T-cell (primary cell): ENCODE measurements around the gene TBC1D25. TPM values are rescaled to one million over a fixed set of nuclear protein-coding genes. Genes with fewer than 3 reads are reported as not detected.

Experiments used
- ATAC-seq, 4 experiments: fragments of 200-7000 bp in 3 of 4; fragments of 150-1000 bp in 1 of 4; cut with Tn5 transposase; replicated peaks in 1 of 4; 1 replicate in 3 of 4; 2 replicates in 1 of 4; pipeline ENCODE4 v1.10.0; 2021; ENCODE audit warnings: moderate library complexity in 3 of 4, mild to moderate bottlenecking in 2 of 4, moderate number of reproducible peaks in 1 of 4
- CTCF ChIA-PET, 2 donors: fragments of 300-600 bp; sonication (Branson Sonifier 250); formaldehyde crosslinking; loops; one replicate each; lab custom pipeline; 2022; ENCODE audit warnings: antibody characterized with exemption in 2 of 2; lab: Charles Lee
- POLR2A ChIA-PET, 2 donors: fragments of 300-600 bp; sonication (Branson Sonifier 250); formaldehyde crosslinking; loops; one replicate each; lab custom pipeline; 2022; ENCODE audit warnings: antibody characterized with exemption in 2 of 2; lab: Charles Lee
- DNase-seq, 35 experiments: peaks; one replicate each; pipeline versions ENCODE4 v3.0.0 to v3.0.0-alpha.2; 2013 to 2023
- H3K27ac ChIP-seq: one replicate; pipeline ENCODE4 v1.5.1; 2013; ENCODE audit warnings: low read length
- H3K27me3 ChIP-seq, 2 experiments: replicated peaks in 1 of 2; 1 replicate in 1 of 2; 2 replicates in 1 of 2; pipeline versions ENCODE4 v1.6.1 to v1.7.0; 2013; ENCODE audit warnings: low read length in 1 of 2, mixed read lengths in 1 of 2; ENCODE audit not compliant: control insufficient read depth in 2 of 2, insufficient read depth in 2 of 2; ENCODE audit errors: extremely low read depth in 1 of 2
- H3K36me3 ChIP-seq, 2 donors: 1 replicate in 1 of 2; 2 replicates in 1 of 2; pipeline versions ENCODE4 v1.6.1 to v1.7.0; 2013; ENCODE audit warnings: low read length in 1 of 2; ENCODE audit not compliant: control insufficient read depth in 2 of 2, insufficient read depth in 1 of 2; ENCODE audit errors: extremely low read depth in 1 of 2
- H3K4me1 ChIP-seq, 2 experiments: 1 replicate in 1 of 2; 2 replicates in 1 of 2; pipeline versions ENCODE4 v1.6.1 to v1.7.0; 2013; ENCODE audit warnings: low read length in 2 of 2, mixed read lengths in 1 of 2; ENCODE audit not compliant: insufficient read depth in 2 of 2, control insufficient read depth in 1 of 2; ENCODE audit errors: extremely low read depth in 1 of 2
- H3K4me3 ChIP-seq, 2 donors: 1 replicate in 1 of 2; 2 replicates in 1 of 2; pipeline versions ENCODE4 v1.5.1 to v1.7.0; 2013; ENCODE audit warnings: mild to moderate bottlenecking in 2 of 2, low read length in 1 of 2, moderate library complexity in 1 of 2; ENCODE audit not compliant: control insufficient read depth in 1 of 2; ENCODE audit errors: extremely low read depth in 1 of 2
- H3K9me3 ChIP-seq: 2 replicates; pipeline ENCODE4 v1.7.0; 2013
- H3K27ac Mint-ChIP-seq, 2 donors: one replicate each; pipeline ENCODE4 v1.8.0; 2020 to 2021; ENCODE audit warnings: mild to moderate bottlenecking in 2 of 2, mixed read lengths in 2 of 2
- H3K27me3 Mint-ChIP-seq, 2 donors: one replicate each; pipeline ENCODE4 v1.8.0; 2021 to 2022; ENCODE audit warnings: mixed read lengths in 2 of 2
- H3K36me3 Mint-ChIP-seq: one replicate; pipeline ENCODE4 v1.8.0; 2021; ENCODE audit warnings: mixed read lengths
- H3K4me1 Mint-ChIP-seq, 3 donors: one replicate each; pipeline ENCODE4 v1.8.0; 2020 to 2022; ENCODE audit warnings: mixed read lengths in 3 of 3, mild to moderate bottlenecking in 1 of 3
- H3K4me3 Mint-ChIP-seq, 3 donors: one replicate each; pipeline ENCODE4 v1.8.0; 2020 to 2022; ENCODE audit warnings: mild to moderate bottlenecking in 3 of 3, mixed read lengths in 3 of 3, moderate library complexity in 3 of 3
- H3K9me3 Mint-ChIP-seq, 3 donors: one replicate each; pipeline ENCODE4 v1.8.0; 2020 to 2022; ENCODE audit warnings: mixed read lengths in 3 of 3
- WGBS: methylation state at CpG from one replicate; pipeline ENCODE4 v1.1.5; 2013; ENCODE audit warnings: missing lambda C conversion rate; ENCODE audit not compliant: insufficient coverage; 5-methylcytosine and 5-hydroxymethylcytosine counted together
- total RNA-seq, 35 experiments: library from RNA in 6 of 35; stranded (reverse) in 6 of 35; fragments of 120-200 nt in 1 of 35; gene quantifications; one replicate each; pipeline versions ENCODE4 v1.2.1 to v1.2.4 and lab custom pipeline; 2013 to 2026

TBC1D25 gene
- total RNA-seq, 5 donors from 2014 or later (not counting 1 experiment from before 2014, with no cell fraction given): 27.0 to 30.6 (median 29.5) TPM

- no peaks in the 10 kb centered on the region for H3K9me3 ChIP-seq
- Mint-ChIP-seq H3K4me1 (peaks cover 10 to 32% (median 26%) of the 10 kb centered on the region in 3 donors), H3K9me3 (no peaks in the 10 kb centered on the region), H3K27me3 (no peaks in the 10 kb centered on the region), H3K27ac (peak within 1 kb of the TSS; percentile 85), H3K4me3 (peak within 1 kb of the TSS; percentile 86 to 90 (median 88)), H3K36me3 (peaks cover 10% of the 10 kb centered on the region)
- ATAC-seq: peak; percentile 96 to 98 (median 96)
- POLR2A ChIA-PET: no interaction called here
- no peaks in the 10 kb centered on the region for H3K27me3 ChIP-seq
- CTCF ChIA-PET: no interaction called here
- H3K4me3 ChIP-seq: peak within 1 kb of the TSS; percentile 53 to 73
- H3K4me1 ChIP-seq: peaks cover 0 to 22% of the 10 kb centered on the region in 2 experiments
- H3K36me3 ChIP-seq: peaks cover 0 to 8% of the 10 kb centered on the region in 2 donors
- under 1% methylated on average over 33 of the region's 65 CpGs for WGBS
- peak; percentile 51 to 81 (median 69) for DNase-seq
- peak within 1 kb of the TSS; percentile 74 for H3K27ac ChIP-seq
These were observed 30.9 kb upstream of the TBC1D25 start, which contains the start of gene PORCN for GRCh38 chrX:48508400-48509244. TSS of gene PORCN (plus strand) at chrX:48508992. CDS start at chrX:48509821, 829 bp downstream.

GRCh38 chrX:48509245-48509590 is 30.3 kb upstream of the TBC1D25 start:
- ATAC-seq: peak in 3 of 4 experiments; percentile 14 to 47 (median 21)
- no peaks in the 10 kb centered on the region for H3K27me3 Mint-ChIP-seq
- POLR2A ChIA-PET: no interaction called here
- no peaks in the 10 kb centered on the region for H3K27me3 ChIP-seq
- peaks cover 10% of the 10 kb centered on the region for H3K36me3 Mint-ChIP-seq
- CTCF ChIA-PET: no interaction called here
- peak overlapping the region; percentile 53 to 73 for H3K4me3 ChIP-seq
- peaks cover 0 to 8% of the 10 kb centered on the region in 2 donors for H3K36me3 ChIP-seq
- peak overlapping the region; percentile 86 to 90 (median 88) for H3K4me3 Mint-ChIP-seq
- H3K27ac ChIP-seq: peak overlapping the region; percentile 63
- DNase-seq: peak in 5 of 35 experiments; percentile 4 to 36 (median 8)
- WGBS: 21% methylated on average over 2 of the region's 16 CpGs
- no peaks in the 10 kb centered on the region for H3K9me3 Mint-ChIP-seq
- peak overlapping the region; percentile 83 to 85 for H3K27ac Mint-ChIP-seq
- H3K4me1 Mint-ChIP-seq: peaks cover 10 to 32% (median 26%) of the 10 kb centered on the region in 3 donors
- H3K9me3 ChIP-seq: no peaks in the 10 kb centered on the region
- peaks cover 0 to 22% of the 10 kb centered on the region in 2 experiments for H3K4me1 ChIP-seq

GRCh38 chrX:48509619-48510018 is 29.9 kb upstream of the TBC1D25 start:
- Histone ChIP-seq H3K4me1 (peaks cover 0 to 22% of the 10 kb centered on the region in 2 experiments), H3K9me3 (no peaks in the 10 kb centered on the region), H3K36me3 (peaks cover 0 to 8% of the 10 kb centered on the region in 2 donors), H3K27me3 (no peaks in the 10 kb centered on the region), H3K4me3 (peak overlapping the region; percentile 53 to 73), H3K27ac (no peak overlapping the region)
- Mint-ChIP-seq H3K4me3 (peak overlapping the region; percentile 86 to 90 (median 88)), H3K36me3 (peaks cover 10% of the 10 kb centered on the region), H3K9me3 (no peaks in the 10 kb centered on the region), H3K4me1 (peaks cover 10 to 32% (median 26%) of the 10 kb centered on the region in 3 donors), H3K27me3 (no peaks in the 10 kb centered on the region), H3K27ac (peak overlapping the region; percentile 83 to 85)
- POLR2A ChIA-PET: no interaction called here
- DNase-seq (no peak), ATAC-seq (peak in 1 of 4 experiments; percentile 1)
- CTCF ChIA-PET: no interaction called here
- WGBS: 88% methylated on average over 7 of the region's 11 CpGs

- ATAC-seq (no peak), DNase-seq (no peak)
- H3K9me3 ChIP-seq: no peaks in the 10 kb centered on the region
- no peak overlapping the region for H3K27ac ChIP-seq
- H3K4me3 Mint-ChIP-seq: peak overlapping the region in 1 of 3 donors; percentile 39
- ChIA-PET POLR2A (no interaction called here), CTCF (no interaction called here)
- peaks cover 0 to 10% of the 10 kb centered on the region in 2 donors for H3K36me3 ChIP-seq
- peaks cover 15% of the 10 kb centered on the region for H3K36me3 Mint-ChIP-seq
- H3K4me1 Mint-ChIP-seq: peaks cover 10 to 35% (median 26%) of the 10 kb centered on the region in 3 donors
- no peaks in the 10 kb centered on the region for H3K27me3 ChIP-seq
- peaks cover 0 to 22% of the 10 kb centered on the region in 2 experiments for H3K4me1 ChIP-seq
- H3K4me3 ChIP-seq: no peak overlapping the region
- H3K27me3 Mint-ChIP-seq: no peaks in the 10 kb centered on the region
- no peaks in the 10 kb centered on the region for H3K9me3 Mint-ChIP-seq
- H3K27ac Mint-ChIP-seq: no peak overlapping the region
- 100% methylated on average over 3 of the region's 4 CpGs for WGBS
These were observed 28.0 kb upstream of the TBC1D25 start for GRCh38 chrX:48511560-48511959.

GRCh38 chrX:48512371-48512935 is 27.1 kb upstream of the TBC1D25 start:
- H3K4me1 ChIP-seq: peaks cover 0 to 28% of the 10 kb centered on the region in 2 experiments
- H3K4me3 ChIP-seq: no peak overlapping the region
- ChIA-PET POLR2A (no interaction called here), CTCF (no interaction called here)
- no peak overlapping the region for H3K27ac ChIP-seq
- Mint-ChIP-seq H3K27ac (no peak overlapping the region), H3K4me3 (no peak overlapping the region), H3K4me1 (peaks cover 15 to 39% (median 31%) of the 10 kb centered on the region in 3 donors), H3K9me3 (no peaks in the 10 kb centered on the region), H3K36me3 (peaks cover 15% of the 10 kb centered on the region), H3K27me3 (no peaks in the 10 kb centered on the region)
- H3K36me3 ChIP-seq: peaks cover 0 to 10% of the 10 kb centered on the region in 2 donors
- no peak for DNase-seq
- no peaks in the 10 kb centered on the region for H3K9me3 ChIP-seq
- 100% methylated on average over 1 of the region's 20 CpGs for WGBS
- H3K27me3 ChIP-seq: no peaks in the 10 kb centered on the region
- no peak for ATAC-seq

- Mint-ChIP-seq H3K27ac (no peak overlapping the region), H3K9me3 (no peaks in the 10 kb centered on the region), H3K4me3 (no peak overlapping the region), H3K27me3 (no peaks in the 10 kb centered on the region), H3K36me3 (peaks cover 15% of the 10 kb centered on the region), H3K4me1 (peaks cover 11 to 35% (median 26%) of the 10 kb centered on the region in 3 donors)
- Histone ChIP-seq H3K4me1 (peaks cover 0 to 20% of the 10 kb centered on the region in 2 experiments), H3K27me3 (no peaks in the 10 kb centered on the region), H3K9me3 (no peaks in the 10 kb centered on the region), H3K36me3 (peaks cover 0 to 10% of the 10 kb centered on the region in 2 donors), H3K4me3 (no peak overlapping the region), H3K27ac (no peak overlapping the region)
- no peak for DNase-seq
- ChIA-PET POLR2A (interaction anchor here in 1 of 2 donors (0.6 kb wide), 1 partner anchor 60 kb away, joined by 5 read pairs; no protein-coding TSS in a partner anchor), CTCF (no interaction called here)
- WGBS: 100% methylated on average over 1 of the region's 4 CpGs
- ATAC-seq: no peak
These were observed 25.8 kb upstream of the TBC1D25 start for GRCh38 chrX:48513670-48514069.
